ENCODE results near the gene TSHZ3. TPM values are rescaled to one million over a fixed set of nuclear protein-coding genes. Genes with fewer than 3 reads are reported as not detected.

The TSHZ3 gene
- 10 to 100 TPM; 15.0 to 18.8 (median 18.1) TPM for total RNA-seq

- no peaks in the 10 kb centered on the region for H3K9me3 ChIP-seq
- peak within 1 kb of the TSS; percentile 80 to 97 (median 96) for H3K4me3 ChIP-seq (replicated peaks in 1 of 3)
- no peaks in the 10 kb centered on the region for H3K36me3 ChIP-seq
- H3K4me1 ChIP-seq, result peaks cover 26 to 41% of the 10 kb centered on the region in 2 donors
- WGBS, 2 donors, result 0 to 1% methylated on average over 10 to 20 of the region's 86 CpGs
- peak within 1 kb of the TSS; percentile 85 to 90 (median 90) for H3K27ac ChIP-seq
- peak; percentile 84 to 85 for DNase-seq
- peak in 1 of 6 experiments; percentile 9 for TF ChIP-seq CTCF (IDR thresholded peaks at IDR 0.05)
- TF ChIP-seq POLR2A (IDR thresholded peaks at IDR 0.05), result peak in 1 of 2 donors; percentile 52
- intact Hi-C loops (cut with DNase I), result no loop called here
- H3K27me3 ChIP-seq, result no peaks in the 10 kb centered on the region
These were observed at the start of gene TSHZ3 for GRCh38 chr19:31349160-31349881. TSS of gene TSHZ3 (minus strand) at chr19:31349436. CDS start at chr19:31349219, 217 bp downstream.

GRCh38 chr19:31397308-31397707 lies 48.1 kb upstream of the TSHZ3 start:
- H3K9me3 ChIP-seq, result no peaks in the 10 kb centered on the region
- TF ChIP-seq POLR2A (IDR thresholded peaks at IDR 0.05), result no peak
- TF ChIP-seq CTCF (IDR thresholded peaks at IDR 0.05), result no peak
- no peaks in the 10 kb centered on the region for H3K4me1 ChIP-seq
- WGBS, 2 donors, result 90 to 92% methylated on average over 2 of the region's 2 CpGs
- H3K4me3 ChIP-seq (replicated peaks in 1 of 3), result no peak overlapping the region
- no peaks in the 10 kb centered on the region for H3K27me3 ChIP-seq
- DNase-seq, result no peak
- H3K27ac ChIP-seq, result no peak overlapping the region
- H3K36me3 ChIP-seq, result no peaks in the 10 kb centered on the region
- intact Hi-C loops (cut with DNase I), result no loop called here

- WGBS, 2 donors, result 85 to 91% methylated on average over 5 of the region's 5 CpGs
- DNase-seq, result no peak
- no peak overlapping the region for H3K27ac ChIP-seq
- no peak overlapping the region for H3K4me3 ChIP-seq (replicated peaks in 1 of 3)
- H3K27me3 ChIP-seq, result no peaks in the 10 kb centered on the region
- intact Hi-C loops (cut with DNase I), result no loop called here
- H3K4me1 ChIP-seq, result peaks cover 3 to 6% of the 10 kb centered on the region in 2 donors
- H3K9me3 ChIP-seq, result no peaks in the 10 kb centered on the region
- TF ChIP-seq POLR2A (IDR thresholded peaks at IDR 0.05) (no peak), CTCF (IDR thresholded peaks at IDR 0.05) (no peak)
- H3K36me3 ChIP-seq, result no peaks in the 10 kb centered on the region
These were observed 43.2 kb upstream of the TSHZ3 start for GRCh38 chr19:31392464-31392863.

- Histone ChIP-seq H3K36me3 (no peaks in the 10 kb centered on the region), H3K27me3 (no peaks in the 10 kb centered on the region), H3K9me3 (no peaks in the 10 kb centered on the region), H3K27ac (no peak overlapping the region), H3K4me1 (peaks cover 9 to 12% of the 10 kb centered on the region in 2 donors), H3K4me3 (replicated peaks in 1 of 3) (no peak overlapping the region)
- WGBS, 2 donors, result 76 to 83% methylated on average over 4 of the region's 4 CpGs
- TF ChIP-seq POLR2A (IDR thresholded peaks at IDR 0.05), result no peak
- no peak for TF ChIP-seq CTCF (IDR thresholded peaks at IDR 0.05)
- intact Hi-C loops (cut with DNase I), result no loop called here
- DNase-seq, result no peak
These were observed 42.3 kb upstream of the TSHZ3 start for GRCh38 chr19:31391518-31391917.

- H3K9me3 ChIP-seq, result no peaks in the 10 kb centered on the region
These were observed 41.5 kb upstream of the TSHZ3 start for GRCh38 chr19:31390711-31391110.

More at GRCh38 chr19:31390711-31391110, 41.5 kb upstream of the TSHZ3 start:
- H3K36me3 ChIP-seq, result no peaks in the 10 kb centered on the region
- WGBS, 2 donors, result 90 to 94% methylated on average over 6 of the region's 6 CpGs
- H3K4me1 ChIP-seq, result peaks cover 17 to 18% of the 10 kb centered on the region in 2 donors
- no peaks in the 10 kb centered on the region for H3K27me3 ChIP-seq
- no peak overlapping the region for H3K27ac ChIP-seq
- TF ChIP-seq POLR2A (IDR thresholded peaks at IDR 0.05) (no peak), CTCF (IDR thresholded peaks at IDR 0.05) (no peak)
- no peak for DNase-seq
- no peak overlapping the region for H3K4me3 ChIP-seq (replicated peaks in 1 of 3)
- intact Hi-C loops (cut with DNase I), result no loop called here
